Breast epithelium (tissue), 3 donors: ENCODE results near the gene TPRN.

Experiments
- POLR2A ChIP-seq: fragments of 450-650 bp; IDR thresholded peaks from one replicate; pipeline ENCODE4 v1.6.1; 2016; ENCODE audit warnings: antibody characterized with exemption, mild to moderate bottlenecking, moderate library complexity
- POLR2AphosphoS5 ChIP-seq, 3 donors: sonication (generic); formaldehyde crosslinking; IDR thresholded peaks; one replicate each; pipeline ENCODE4 v1.6.1; 2017; ENCODE audit warnings: antibody characterized with exemption in 3 of 3
- TF ChIP-seq, protein P1 (sequence below), 3 donors: fragments of 450-650 bp; IDR thresholded peaks; one replicate each; pipeline ENCODE4 v1.5.1; 2016 to 2017; ENCODE audit warnings: antibody characterized with exemption in 3 of 3, mild to moderate bottlenecking in 3 of 3, moderate library complexity in 3 of 3

DNA sequence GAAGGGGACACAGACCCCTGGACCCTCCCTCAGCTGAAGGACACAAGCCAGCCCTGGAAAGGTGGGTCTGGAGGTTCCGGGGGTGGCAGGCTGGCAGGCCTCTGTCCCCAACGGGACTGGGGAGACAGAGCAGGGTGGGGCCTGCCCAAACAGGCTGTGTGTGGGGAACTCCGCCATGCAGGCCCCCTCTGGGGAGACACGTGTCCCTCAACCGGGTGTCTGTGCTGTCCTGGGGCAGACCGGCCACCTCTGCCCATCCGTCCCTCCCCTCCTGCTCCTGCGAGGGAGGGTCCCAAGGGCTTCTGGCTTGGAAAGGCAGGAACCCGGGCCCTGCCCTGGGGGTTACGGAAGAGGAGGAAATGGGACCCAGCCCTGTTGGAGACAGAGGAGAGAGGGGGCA is 31.6 kb upstream of the TPRN start:
- TF ChIP-seq POLR2A (no peak), POLR2AphosphoS5 (IDR thresholded peaks at IDR 0.05) (no peak)
- TF ChIP-seq, protein P1, sequence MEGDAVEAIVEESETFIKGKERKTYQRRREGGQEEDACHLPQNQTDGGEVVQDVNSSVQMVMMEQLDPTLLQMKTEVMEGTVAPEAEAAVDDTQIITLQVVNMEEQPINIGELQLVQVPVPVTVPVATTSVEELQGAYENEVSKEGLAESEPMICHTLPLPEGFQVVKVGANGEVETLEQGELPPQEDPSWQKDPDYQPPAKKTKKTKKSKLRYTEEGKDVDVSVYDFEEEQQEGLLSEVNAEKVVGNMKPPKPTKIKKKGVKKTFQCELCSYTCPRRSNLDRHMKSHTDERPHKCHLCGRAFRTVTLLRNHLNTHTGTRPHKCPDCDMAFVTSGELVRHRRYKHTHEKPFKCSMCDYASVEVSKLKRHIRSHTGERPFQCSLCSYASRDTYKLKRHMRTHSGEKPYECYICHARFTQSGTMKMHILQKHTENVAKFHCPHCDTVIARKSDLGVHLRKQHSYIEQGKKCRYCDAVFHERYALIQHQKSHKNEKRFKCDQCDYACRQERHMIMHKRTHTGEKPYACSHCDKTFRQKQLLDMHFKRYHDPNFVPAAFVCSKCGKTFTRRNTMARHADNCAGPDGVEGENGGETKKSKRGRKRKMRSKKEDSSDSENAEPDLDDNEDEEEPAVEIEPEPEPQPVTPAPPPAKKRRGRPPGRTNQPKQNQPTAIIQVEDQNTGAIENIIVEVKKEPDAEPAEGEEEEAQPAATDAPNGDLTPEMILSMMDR (IDR thresholded peaks at IDR 0.05) = no peak
